ENCODE results near the gene FHOD1. TPM values are rescaled to one million over a fixed set of nuclear protein-coding genes. Genes with fewer than 3 reads are reported as not detected.

The FHOD1 gene
- total and polyA plus RNA-seq, 2 experiments from 2014 or later = 10.0 to 17.2 TPM

GRCh38 chr16:67260426-67261063 lies 13.3 kb upstream of the FHOD1 start:
- Histone ChIP-seq H4K20me1 (ENCODE audit: insufficient read depth, poor library complexity, severe bottlenecking) (no peaks in the 10 kb centered on the region), H3K27ac (no peak overlapping the region), H3K9me3 (ENCODE audit: low read depth) (no peaks in the 10 kb centered on the region), H3K9me2 (replicated peaks; ENCODE audit: insufficient read depth) (no peaks in the 10 kb centered on the region), H3K27me3 (no peaks in the 10 kb centered on the region), H2AFZ (no peak overlapping the region), H3K4me2 (no peak overlapping the region), H3K4me3 (no peak overlapping the region), H3K79me2 (no peaks in the 10 kb centered on the region), H3K36me3 (replicated peaks; ENCODE audit: insufficient read depth, low read depth) (no peaks in the 10 kb centered on the region), H3K4me1 (ENCODE audit: insufficient read depth) (no peaks in the 10 kb centered on the region)
- no peak for TF ChIP-seq EZH2phosphoT487 (IDR thresholded peaks at IDR 0.05; ENCODE audit: low read depth, severe bottlenecking, unreplicated experiment)
- TF ChIP-seq EZH2 (IDR thresholded peaks at IDR 0.05; ENCODE audit: borderline replicate concordance) = no peak
- peak; percentile 62 for TF ChIP-seq CTCF (IDR thresholded peaks at IDR 0.05; ENCODE audit: poor library complexity)
- 70% methylated on average over 4 of the region's 4 CpGs for WGBS (ENCODE audit: low lambda C conversion rate, missing lambda C conversion rate)
- peak; percentile 74 for DNase-seq (ENCODE audit: low spot score)

GRCh38 chr16:67259705-67260104 lies 12.4 kb upstream of the FHOD1 start:
- Histone ChIP-seq H3K27me3 (no peaks in the 10 kb centered on the region), H3K4me3 (no peak overlapping the region), H2AFZ (no peak overlapping the region), H3K4me1 (ENCODE audit: insufficient read depth) (no peaks in the 10 kb centered on the region), H3K9me3 (ENCODE audit: low read depth) (no peaks in the 10 kb centered on the region), H3K36me3 (replicated peaks; ENCODE audit: insufficient read depth, low read depth) (no peaks in the 10 kb centered on the region), H3K9me2 (replicated peaks; ENCODE audit: insufficient read depth) (no peaks in the 10 kb centered on the region), H3K27ac (no peak overlapping the region), H3K79me2 (no peaks in the 10 kb centered on the region), H4K20me1 (ENCODE audit: insufficient read depth, poor library complexity, severe bottlenecking) (no peaks in the 10 kb centered on the region), H3K4me2 (no peak overlapping the region)
- TF ChIP-seq EZH2phosphoT487 (IDR thresholded peaks at IDR 0.05; ENCODE audit: low read depth, severe bottlenecking, unreplicated experiment) (no peak), EZH2 (IDR thresholded peaks at IDR 0.05; ENCODE audit: borderline replicate concordance) (no peak), CTCF (IDR thresholded peaks at IDR 0.05; ENCODE audit: poor library complexity) (no peak)
- DNase-seq (ENCODE audit: low spot score) = no peak
- WGBS (ENCODE audit: low lambda C conversion rate, missing lambda C conversion rate) = 91% methylated on average over 12 of the region's 12 CpGs

- Histone ChIP-seq H2AFZ (no peak overlapping the region), H3K4me3 (no peak overlapping the region), H3K9me2 (replicated peaks; ENCODE audit: insufficient read depth) (no peaks in the 10 kb centered on the region), H3K4me1 (ENCODE audit: insufficient read depth) (no peaks in the 10 kb centered on the region), H3K4me2 (no peak overlapping the region), H3K79me2 (no peaks in the 10 kb centered on the region), H4K20me1 (ENCODE audit: insufficient read depth, poor library complexity, severe bottlenecking) (no peaks in the 10 kb centered on the region), H3K9me3 (ENCODE audit: low read depth) (no peaks in the 10 kb centered on the region), H3K27me3 (no peaks in the 10 kb centered on the region), H3K27ac (no peak overlapping the region), H3K36me3 (replicated peaks; ENCODE audit: insufficient read depth, low read depth) (no peaks in the 10 kb centered on the region)
- 91% methylated on average over 11 of the region's 11 CpGs for WGBS (ENCODE audit: low lambda C conversion rate, missing lambda C conversion rate)
- TF ChIP-seq EZH2phosphoT487 (IDR thresholded peaks at IDR 0.05; ENCODE audit: low read depth, severe bottlenecking, unreplicated experiment) (no peak), EZH2 (IDR thresholded peaks at IDR 0.05; ENCODE audit: borderline replicate concordance) (no peak), CTCF (IDR thresholded peaks at IDR 0.05; ENCODE audit: poor library complexity) (no peak)
- DNase-seq (ENCODE audit: low spot score) = no peak
Measured at GRCh38 chr16:67258161-67258835, 11.0 kb upstream of the FHOD1 start.
